Stimulated activated CD4-positive, alpha-beta T cell treated with anti-CD3 and anti-CD28 coated beads, Interleukin-15, amount 100 ng/mL, for 48 hours (primary cell): Measurements from ENCODE around the gene IGFLR1.
A peak's percentile ranks its signal among the peaks of the same experiment; 100 is the strongest.
"Not testable (repeated sequence)": the region's sequence is repeated elsewhere in the genome, so short reads cannot be mapped to it uniquely, and the experiment has no call there.

Source experiments
- DNase-seq, 2 donors: peaks; one replicate each; pipeline ENCODE4 v3.0.0-alpha.2; 2020; ENCODE audit warnings: low read depth in 2 of 2

IGFLR1 gene

GRCh38 chr19:35777086-35777841, 35.0 kb upstream of the IGFLR1 start:
- DNase-seq, result no peak

GRCh38 chr19:35776102-35776788, 34.0 kb upstream of the IGFLR1 start:
- DNase-seq, result no peak

GRCh38 chr19:35775298-35776101, 33.2 kb upstream of the IGFLR1 start, which contains the start of gene ARHGAP33:
Gene ARHGAP33 (plus strand): TSS chr19:35775564. CDS start chr19:35775659, 95 bp downstream.
- DNase-seq, result peak; percentile 98 to 100

- DNase-seq, result no peak
Observed at GRCh38 chr19:35775046-35775297, 32.7 kb upstream of the IGFLR1 start.

- DNase-seq, result no peak
Observed at GRCh38 chr19:35774274-35775045, 32.2 kb upstream of the IGFLR1 start.

GRCh38 chr19:35773020-35773806, 31.0 kb upstream of the IGFLR1 start:
- no peak for DNase-seq

- not testable (repeated sequence) for DNase-seq
Observed at GRCh38 chr19:35772362-35772761, 30.1 kb upstream of the IGFLR1 start.

- DNase-seq, result no peak
Observed at GRCh38 chr19:35768082-35768421, 25.8 kb upstream of the IGFLR1 start.

- no peak for DNase-seq
Observed at GRCh38 chr19:35767288-35768081, 25.2 kb upstream of the IGFLR1 start.

GRCh38 chr19:35766571-35767104, 24.4 kb upstream of the IGFLR1 start:
- no peak for DNase-seq

GRCh38 chr19:35764432-35765315, 22.4 kb upstream of the IGFLR1 start:
- no peak for DNase-seq

- no peak for DNase-seq
Observed at GRCh38 chr19:35760711-35761349, 18.6 kb upstream of the IGFLR1 start.

- DNase-seq, result no peak
Observed at GRCh38 chr19:35759697-35760096, 17.4 kb upstream of the IGFLR1 start.

- peak; percentile 97 to 98 for DNase-seq
Observed at GRCh38 chr19:35757749-35758608, 15.7 kb upstream of the IGFLR1 start, which contains the start of gene PROSER3. Gene PROSER3 (plus strand): TSS chr19:35758176. CDS start chr19:35758216, 40 bp downstream.

GRCh38 chr19:35757231-35757748, 15.0 kb upstream of the IGFLR1 start:
- DNase-seq, result no peak

GRCh38 chr19:35756377-35757230, 14.4 kb upstream of the IGFLR1 start, which contains the start of gene HSPB6:
Gene HSPB6 (minus strand): TSS chr19:35757029. CDS start chr19:35757008, 21 bp downstream.
- no peak for DNase-seq
